ENCODE results near the gene RAMACL. TPM values are rescaled to one million over a fixed set of nuclear protein-coding genes. Genes with fewer than 3 reads are reported as not detected.

RAMACL gene
- total RNA-seq, 1 experiment from 2014 or later = 0.15 TPM

DNA sequence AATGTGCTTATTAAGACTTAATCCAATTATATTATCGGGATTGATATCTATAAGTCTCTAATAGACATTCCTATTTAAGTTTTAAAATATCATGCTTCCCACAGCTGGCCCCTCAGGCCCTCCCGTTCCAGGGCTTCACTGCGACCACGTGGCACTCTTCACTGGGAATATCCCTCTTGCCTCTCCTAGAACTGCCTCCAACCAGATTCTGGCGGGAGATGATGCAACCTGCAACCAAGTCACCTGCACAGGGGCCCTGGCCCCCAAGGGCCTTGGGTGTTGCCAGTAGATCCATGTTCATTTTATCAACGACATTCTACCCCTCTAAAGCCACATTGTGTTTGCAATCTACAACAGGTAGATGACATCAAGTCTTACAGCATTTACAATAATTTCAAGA, 18.4 kb upstream of the RAMACL start:
- no peaks in the 10 kb centered on the region for H3K9me2 ChIP-seq (ENCODE audit: insufficient read depth)
- ATAC-seq (no peak), DNase-seq (ENCODE audit: low read depth, low spot score) (no peak)
- ChIA-PET POLR2A (no interaction called here), RAD21 (ENCODE audit: low non-redundant PET in 1 of 2, low total read pairs in 2 of 2, uncharacterized antibody in 2 of 2, unreplicated experiment in 2 of 2) (no interaction called here), CTCF (no interaction called here)
- H3K9ac ChIP-seq (ENCODE audit: low read length) = no peak overlapping the region
- H3K4me1 ChIP-seq (ENCODE audit: control insufficient read depth in 1 of 2, insufficient read depth in 2 of 2, low read length in 2 of 2) = no peaks in the 10 kb centered on the region
- no peak overlapping the region for H3K4me3 ChIP-seq (replicated peaks in 1 of 2; ENCODE audit: low read depth in 1 of 2, low read length in 2 of 2)
- no peaks in the 10 kb centered on the region for H3K79me2 ChIP-seq (ENCODE audit: insufficient read depth, low read length)
- H2AFZ ChIP-seq (ENCODE audit: low read depth, low read length, poor library complexity, severe bottlenecking) = no peak overlapping the region
- no peaks in the 10 kb centered on the region for H3K27me3 ChIP-seq (ENCODE audit: insufficient read depth, low read length)
- no peaks in the 10 kb centered on the region for H4K20me1 ChIP-seq (ENCODE audit: insufficient read depth)
- BruUV-seq (replicated peaks) = no TSS peak
- no peak overlapping the region for H3K4me2 ChIP-seq (ENCODE audit: low read length)
- H3K9me3 ChIP-seq (ENCODE audit: control insufficient read depth in 1 of 2, insufficient read depth in 1 of 2, low read depth in 1 of 2, low read length in 2 of 2) = no peaks in the 10 kb centered on the region
- TF ChIP-seq YY1 (IDR thresholded peaks at IDR 0.05; ENCODE audit: extremely low read depth, insufficient replicate concordance, low read depth, low read length) = no peak
- no peak for TF ChIP-seq RAD21 (IDR thresholded peaks at IDR 0.05; ENCODE audit: low read depth)
- TF ChIP-seq EZH2 (IDR thresholded peaks at IDR 0.05) = no peak
- H3K27ac ChIP-seq (ENCODE audit: low read depth, low read length) = no peak overlapping the region
- no peaks in the 10 kb centered on the region for H3K36me3 ChIP-seq (ENCODE audit: control insufficient read depth in 1 of 2, insufficient read depth in 2 of 2, low read length in 2 of 2)
- intact Hi-C loops (cut with micrococcal nuclease) = no loop called here

DNA sequence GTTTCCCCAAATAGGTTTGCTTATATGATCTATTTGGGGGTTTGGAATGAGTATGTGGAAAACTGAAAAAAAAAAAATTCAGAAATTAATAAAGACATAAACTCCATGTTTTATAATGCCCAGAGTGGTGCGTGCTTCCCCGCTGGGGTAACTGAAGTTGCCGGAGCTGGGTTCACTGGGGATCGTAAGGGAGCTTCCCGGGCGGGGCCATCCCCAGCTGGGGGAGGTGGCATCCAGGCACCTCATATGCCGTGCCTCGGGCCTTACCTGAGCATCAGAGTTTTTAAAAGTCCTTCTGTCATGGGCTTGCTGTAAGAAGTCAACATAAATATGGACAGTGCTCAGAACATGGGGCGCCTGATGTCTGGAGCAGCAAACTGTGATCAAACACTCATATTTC, 17.9 kb upstream of the RAMACL start:
- ChIA-PET POLR2A (no interaction called here), CTCF (no interaction called here), RAD21 (ENCODE audit: low non-redundant PET in 1 of 2, low total read pairs in 2 of 2, uncharacterized antibody in 2 of 2, unreplicated experiment in 2 of 2) (no interaction called here)
- H4K20me1 ChIP-seq (ENCODE audit: insufficient read depth) = no peaks in the 10 kb centered on the region
- no peak overlapping the region for H2AFZ ChIP-seq (ENCODE audit: low read depth, low read length, poor library complexity, severe bottlenecking)
- H3K4me2 ChIP-seq (ENCODE audit: low read length) = no peak overlapping the region
- H3K79me2 ChIP-seq (ENCODE audit: insufficient read depth, low read length) = no peaks in the 10 kb centered on the region
- BruUV-seq (replicated peaks) = no TSS peak
- no peak overlapping the region for H3K27ac ChIP-seq (ENCODE audit: low read depth, low read length)
- no peaks in the 10 kb centered on the region for H3K36me3 ChIP-seq (ENCODE audit: control insufficient read depth in 1 of 2, insufficient read depth in 2 of 2, low read length in 2 of 2)
- H3K4me1 ChIP-seq (ENCODE audit: control insufficient read depth in 1 of 2, insufficient read depth in 2 of 2, low read length in 2 of 2) = no peaks in the 10 kb centered on the region
- intact Hi-C loops (cut with micrococcal nuclease) = no loop called here
- no peaks in the 10 kb centered on the region for H3K27me3 ChIP-seq (ENCODE audit: insufficient read depth, low read length)
- no peaks in the 10 kb centered on the region for H3K9me3 ChIP-seq (ENCODE audit: control insufficient read depth in 1 of 2, insufficient read depth in 1 of 2, low read depth in 1 of 2, low read length in 2 of 2)
- H3K4me3 ChIP-seq (replicated peaks in 1 of 2; ENCODE audit: low read depth in 1 of 2, low read length in 2 of 2) = no peak overlapping the region
- TF ChIP-seq POLR2AphosphoS5 (IDR thresholded peaks at IDR 0.05; ENCODE audit: low read depth, low read length) (no peak), RAD21 (IDR thresholded peaks at IDR 0.05; ENCODE audit: low read depth) (no peak)
- TF ChIP-seq, protein P1, sequence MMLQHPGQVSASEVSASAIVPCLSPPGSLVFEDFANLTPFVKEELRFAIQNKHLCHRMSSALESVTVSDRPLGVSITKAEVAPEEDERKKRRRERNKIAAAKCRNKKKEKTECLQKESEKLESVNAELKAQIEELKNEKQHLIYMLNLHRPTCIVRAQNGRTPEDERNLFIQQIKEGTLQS (IDR thresholded peaks at IDR 0.05) = no peak
- TF ChIP-seq, protein P2, sequence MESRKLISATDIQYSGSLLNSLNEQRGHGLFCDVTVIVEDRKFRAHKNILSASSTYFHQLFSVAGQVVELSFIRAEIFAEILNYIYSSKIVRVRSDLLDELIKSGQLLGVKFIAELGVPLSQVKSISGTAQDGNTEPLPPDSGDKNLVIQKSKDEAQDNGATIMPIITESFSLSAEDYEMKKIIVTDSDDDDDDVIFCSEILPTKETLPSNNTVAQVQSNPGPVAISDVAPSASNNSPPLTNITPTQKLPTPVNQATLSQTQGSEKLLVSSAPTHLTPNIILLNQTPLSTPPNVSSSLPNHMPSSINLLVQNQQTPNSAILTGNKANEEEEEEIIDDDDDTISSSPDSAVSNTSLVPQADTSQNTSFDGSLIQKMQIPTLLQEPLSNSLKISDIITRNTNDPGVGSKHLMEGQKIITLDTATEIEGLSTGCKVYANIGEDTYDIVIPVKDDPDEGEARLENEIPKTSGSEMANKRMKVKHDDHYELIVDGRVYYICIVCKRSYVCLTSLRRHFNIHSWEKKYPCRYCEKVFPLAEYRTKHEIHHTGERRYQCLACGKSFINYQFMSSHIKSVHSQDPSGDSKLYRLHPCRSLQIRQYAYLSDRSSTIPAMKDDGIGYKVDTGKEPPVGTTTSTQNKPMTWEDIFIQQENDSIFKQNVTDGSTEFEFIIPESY (IDR thresholded peaks at IDR 0.05; ENCODE audit: extremely low read depth, insufficient replicate concordance, low read length) = no peak
- ATAC-seq = no peak
- no peaks in the 10 kb centered on the region for H3K9me2 ChIP-seq (ENCODE audit: insufficient read depth)
- no peak for DNase-seq (ENCODE audit: low read depth, low spot score)
- no peak overlapping the region for H3K9ac ChIP-seq (ENCODE audit: low read length)

Data from HCT116 (cell line).